ENCODE results near the gene TNNT2. TPM values are rescaled to one million over a fixed set of nuclear protein-coding genes. Genes with fewer than 3 reads are reported as not detected.
A peak's percentile ranks its signal among the peaks of the same experiment; 100 is the strongest.

TNNT2 gene
- total and polyA plus RNA-seq, 2 of the 8 experiments (the other 6 are each of a cell fraction or from before 2014, with no cell fraction given), result 3.1 to 21.0 TPM

DNA sequence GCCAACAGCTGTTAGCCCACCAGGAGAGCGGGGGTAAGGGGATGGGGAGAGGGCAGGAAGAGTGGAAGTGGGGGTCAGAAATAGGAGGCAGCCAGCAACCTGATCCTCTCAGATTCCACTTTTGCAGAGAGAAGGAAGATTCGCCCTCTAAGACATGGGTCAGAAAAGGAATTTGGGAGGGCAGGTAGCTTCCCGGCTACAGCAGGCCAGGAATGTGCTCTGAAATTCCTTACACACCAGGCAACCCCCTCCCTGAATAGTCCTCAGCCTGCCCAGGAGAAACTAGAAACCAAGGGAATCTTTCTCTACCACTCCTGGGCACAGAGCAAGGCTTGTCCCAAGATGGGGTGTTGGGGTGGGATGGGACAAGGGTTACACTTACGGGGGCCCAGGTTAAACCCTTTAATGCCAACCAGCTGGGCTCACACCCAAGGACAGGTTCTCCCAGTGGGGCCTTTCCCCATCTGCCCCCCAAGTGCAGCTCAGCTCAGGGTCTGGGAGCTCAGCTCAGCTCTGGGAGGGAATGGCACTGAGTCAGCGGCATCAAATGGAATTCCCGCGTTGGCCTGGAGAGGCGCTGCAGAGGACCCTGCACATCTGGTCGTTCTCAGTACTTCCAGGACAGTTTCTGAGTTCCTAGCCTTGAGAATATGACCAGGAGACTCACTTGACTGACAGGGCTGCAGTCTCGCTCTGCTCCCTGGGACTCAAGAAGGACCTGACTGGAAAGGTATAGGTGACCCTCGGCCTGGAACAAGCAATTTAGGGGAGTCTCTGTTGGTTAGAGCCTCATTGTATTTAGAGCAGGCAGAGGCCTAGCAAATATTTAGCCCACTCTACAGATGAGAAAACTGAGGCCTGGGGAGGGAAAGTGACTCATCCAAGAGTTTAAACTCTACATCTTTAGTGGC, 761 bp downstream of the TNNT2 start:
- H3K23ac ChIP-seq (ENCODE audit: insufficient read length), result no peak overlapping the region
- H3K4me3 ChIP-seq (ENCODE audit: extremely low read depth in 1 of 4, insufficient read depth in 2 of 4, low read depth in 3 of 4, low read length in 4 of 4), result peak overlapping the region in 3 of 4 experiments; percentile 30 to 51 (median 46); a peak in 5 of 8 replicates
- H2AK5ac ChIP-seq (ENCODE audit: low read depth, low read length), result 0 out of 2 replicates have a peak overlapping the region, but pooled peaks have one; percentile 61
- peak overlapping the region in 2 of 4 experiments; percentile 68 to 71; a peak in 5 of 7 replicates for H3K9ac ChIP-seq (replicated peaks in 1 of 4; ENCODE audit: extremely low read depth in 1 of 4, low read depth in 3 of 4, low read length in 3 of 4)
- no peak overlapping the region for H2AFZ ChIP-seq (ENCODE audit: low read length)
- ChIA-PET POLR2A (ENCODE audit: partially characterized antibody) (interaction anchor here (0.7 to 6.5 kb wide), 23 partner anchors 9 to 205 kb away, joined by 3 to 49 read pairs (median 4); partner anchors contain the start of gene PHLDA3), CTCF (ENCODE audit: partially characterized antibody) (interaction anchor here (0.7 to 17.6 kb wide), 12 partner anchors 10 to 154 kb away, joined by 3 to 371 read pairs (median 10); partner anchors contain the start of gene LAD1)
- H3K18ac ChIP-seq (ENCODE audit: extremely low read depth, low read length), result peak overlapping the region; percentile 99
- peaks cover 2% of the 10 kb centered on the region; the same call in 1 of the 2 replicates for H3K23me2 ChIP-seq (ENCODE audit: low read depth, low read length)
- peak overlapping the region; percentile 99; the same call in 1 of the 2 replicates for H2BK12ac ChIP-seq (ENCODE audit: low read depth, low read length)
- peak overlapping the region; percentile 92 for H4K91ac ChIP-seq (replicated peaks; ENCODE audit: insufficient read length, low read length)
- no peaks in the 10 kb centered on the region for H3K79me2 ChIP-seq (ENCODE audit: control insufficient read depth in 1 of 2, insufficient read depth in 2 of 2, low read length in 2 of 2)
- H3K9me3 ChIP-seq (ENCODE audit: insufficient read depth in 2 of 2, low read depth in 1 of 2, low read length in 1 of 2), result no peaks in the 10 kb centered on the region
- no peaks in the 10 kb centered on the region for H4K20me1 ChIP-seq (replicated peaks in 1 of 2; ENCODE audit: control insufficient read depth in 1 of 2, insufficient read depth in 2 of 2, low read length in 2 of 2)
- no peak overlapping the region for H3K56ac ChIP-seq (replicated peaks; ENCODE audit: insufficient read length, low read depth, low read length)
- H3K36me3 ChIP-seq (ENCODE audit: control insufficient read depth in 2 of 4, insufficient read depth in 4 of 4, low read length in 3 of 4), result no peaks in the 10 kb centered on the region
- peak overlapping the region; percentile 94 for H2BK5ac ChIP-seq (ENCODE audit: low read depth, low read length)
- H2BK20ac ChIP-seq (ENCODE audit: low read length), result peak overlapping the region; percentile 99
- H2BK120ac ChIP-seq (replicated peaks; ENCODE audit: low read depth, low read length), result peak overlapping the region; percentile 87
- FAIRE-seq, result peak; percentile 94
- H3K79me1 ChIP-seq (ENCODE audit: low read depth, low read length), result no peaks in the 10 kb centered on the region; the same call in 1 of the 2 replicates
- H3K4me1 ChIP-seq (replicated peaks in 1 of 4; ENCODE audit: control insufficient read depth in 3 of 4, insufficient read depth in 4 of 4, low read length in 3 of 4), result peaks cover 9 to 40% (median 29%) of the 10 kb centered on the region in 4 experiments
- WGBS, 2 experiments (ENCODE audit: extremely low coverage in 1 of 2, insufficient coverage in 1 of 2, insufficient read length in 1 of 2, insufficient replicate concordance in 2 of 2, low coverage in 1 of 2, low lambda C conversion rate in 2 of 2, missing lambda C conversion rate in 1 of 2), result 3% methylated on average over 11 of the region's 11 CpGs; no CpG with 5 or more reads in 1 of the 2 experiments
- peak overlapping the region; percentile 30 to 73 for H3K4me2 ChIP-seq (ENCODE audit: insufficient read depth in 1 of 2, low read depth in 2 of 2, low read length in 2 of 2)
- no peak overlapping the region for H3K14ac ChIP-seq (ENCODE audit: insufficient read length)
- no peak overlapping the region for H2BK15ac ChIP-seq (ENCODE audit: low read length)
- peak; percentile 86 to 93 for DNase-seq (ENCODE audit: low read depth in 1 of 2, low spot score in 2 of 2)
- H4K5ac ChIP-seq (ENCODE audit: insufficient read length, low read depth, low read length), result peak overlapping the region; percentile 85
- peak overlapping the region; percentile 95 for H3K27ac ChIP-seq (ENCODE audit: low read depth, low read length)
- peak overlapping the region; percentile 91; the same call in 1 of the 2 replicates for H4K8ac ChIP-seq (ENCODE audit: extremely low read depth, insufficient read depth, low read length)
- peak overlapping the region; percentile 41 for H3K4ac ChIP-seq (replicated peaks; ENCODE audit: insufficient read length, low read depth, low read length)
- no peaks in the 10 kb centered on the region for H3K27me3 ChIP-seq (replicated peaks in 1 of 4; ENCODE audit: control insufficient read depth in 3 of 4, extremely low read depth in 1 of 4, insufficient read depth in 3 of 4, low read length in 3 of 4)
- TF ChIP-seq KDM5A (IDR thresholded peaks at IDR 0.05; ENCODE audit: low read length), result no peak
- no peak for TF ChIP-seq SP2 (IDR thresholded peaks at IDR 0.05; ENCODE audit: low read length)
- no peak for TF ChIP-seq SIRT6 (IDR thresholded peaks at IDR 0.05; ENCODE audit: low read length)
- TF ChIP-seq EGR1 (IDR thresholded peaks at IDR 0.05; ENCODE audit: borderline replicate concordance, low read depth, low read length), result no peak

Measured in H1 (cell line).